Activated naive CD4-positive, alpha-beta T cell treated with Interleukin-2 at 50 U/mL for 16 hours (primary cell): ENCODE data around the gene MEIS2.

Experiments used
- DNase-seq: peaks from one replicate; pipeline ENCODE4 v3.0.0-alpha.2; 2020

The MEIS2 gene

DNA sequence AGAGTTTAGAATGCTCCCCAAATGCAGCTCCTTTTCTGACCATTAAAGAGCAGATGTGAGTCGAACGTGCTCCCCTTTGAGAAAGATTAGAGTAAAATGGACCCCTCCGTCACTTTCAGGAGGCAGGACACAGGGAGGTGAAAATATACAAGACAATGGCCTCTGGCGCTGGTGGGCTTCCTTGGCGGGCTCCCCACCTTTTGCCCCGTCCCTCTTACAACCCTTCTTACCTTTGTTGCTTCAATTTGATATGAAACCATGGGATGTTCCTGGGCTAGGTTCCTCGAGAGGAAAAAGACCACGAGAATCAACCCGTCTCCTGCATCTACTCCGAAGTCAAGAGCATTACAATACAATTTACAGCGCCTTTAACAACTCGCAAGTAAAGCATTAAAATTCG lies 214.2 kb downstream of the MEIS2 start:
- DNase-seq, result no peak

DNA sequence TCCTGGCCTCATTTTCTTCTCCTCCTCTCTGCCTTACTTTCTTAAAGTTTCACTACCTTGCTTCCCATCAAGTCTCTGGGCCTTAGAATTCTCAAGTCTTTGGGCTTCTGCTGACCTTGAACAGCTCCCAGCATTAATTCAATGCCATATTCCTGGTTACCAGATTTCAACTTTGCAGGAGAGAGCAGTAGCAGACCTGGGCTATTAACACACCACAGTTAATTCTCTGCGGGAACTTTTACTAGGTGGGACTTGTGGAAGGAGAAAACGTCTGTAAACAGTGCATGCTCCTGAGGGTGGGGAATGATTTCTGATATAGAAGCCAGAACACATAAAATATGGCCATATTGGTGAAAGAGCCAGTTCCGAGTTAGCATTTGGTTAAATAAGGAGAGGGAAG lies 214.6 kb downstream of the MEIS2 start:
- DNase-seq, result no peak

DNA sequence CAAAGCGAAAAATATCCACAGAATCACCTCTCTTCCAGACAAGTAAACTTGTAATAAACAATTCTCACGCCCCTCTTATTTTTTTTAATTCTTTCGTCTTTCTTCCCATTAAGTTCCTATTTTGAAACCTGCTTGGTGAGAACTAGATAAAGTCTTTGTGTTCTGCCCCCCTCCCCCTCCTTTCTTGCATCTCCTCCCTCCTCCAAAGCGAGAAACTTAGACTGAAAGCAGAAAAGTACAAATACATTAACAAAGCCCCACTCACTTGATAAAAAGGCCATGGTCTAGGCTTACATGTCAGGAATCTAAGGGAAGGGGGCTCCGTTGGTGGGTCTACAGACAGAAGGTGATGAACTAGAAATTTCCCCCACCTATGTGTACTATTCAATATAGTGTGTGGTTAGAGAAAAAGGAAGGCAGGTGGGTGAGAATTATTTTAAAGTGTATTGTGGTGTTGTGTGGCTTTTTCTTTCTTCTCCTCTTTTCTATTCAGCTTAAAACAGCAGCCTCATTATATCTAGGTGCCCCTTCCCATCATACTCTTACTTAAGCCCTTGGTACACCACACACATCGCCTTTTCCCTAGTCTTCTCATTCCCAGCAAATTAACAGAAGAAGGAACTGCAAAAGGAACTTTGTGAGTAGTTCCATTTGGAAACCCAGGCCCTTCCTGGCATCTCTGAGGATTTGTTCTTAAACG lies 215.3 kb downstream of the MEIS2 start:
- no peak for DNase-seq

- no peak for DNase-seq
Observed at GRCh38 chr15:36884518-36884875, 215.9 kb downstream of the MEIS2 start.

GRCh38 chr15:36883713-36884517 lies 216.4 kb downstream of the MEIS2 start:
- peak; percentile 47 for DNase-seq

DNA sequence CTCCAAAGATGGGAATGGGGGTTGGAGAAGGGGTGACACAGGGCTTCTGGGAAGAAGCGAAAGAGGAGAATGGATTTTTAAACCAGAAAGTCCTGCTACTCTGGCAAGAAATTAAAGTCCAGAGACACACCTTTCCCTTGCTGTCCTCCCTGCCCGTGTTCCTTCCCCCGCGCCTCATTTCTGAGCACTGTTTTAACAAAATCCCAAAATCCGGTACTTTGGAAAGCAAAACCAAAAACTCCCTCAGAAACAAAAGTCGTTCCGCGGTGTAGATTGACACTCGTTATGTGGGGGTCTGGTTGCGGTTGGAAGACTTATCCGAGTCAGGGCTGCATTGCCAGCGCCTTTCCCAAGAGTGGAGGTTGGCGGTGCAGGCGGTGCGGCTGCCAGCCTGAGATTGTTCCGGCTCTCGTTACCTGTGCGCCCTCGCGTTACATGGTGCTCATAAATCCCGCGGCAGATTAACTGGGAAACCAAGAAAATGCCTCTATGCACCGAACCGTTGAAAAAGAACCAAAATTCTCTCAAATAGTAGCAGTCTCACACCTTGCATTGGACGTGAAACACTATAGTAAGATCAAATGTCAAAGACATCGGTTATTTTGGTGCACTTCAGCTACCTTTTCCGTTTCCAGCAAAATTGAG lies 217.7 kb downstream of the MEIS2 start:
- no peak for DNase-seq

- no peak for DNase-seq
Observed at GRCh38 chr15:36882056-36882455, 218.3 kb downstream of the MEIS2 start.

DNA sequence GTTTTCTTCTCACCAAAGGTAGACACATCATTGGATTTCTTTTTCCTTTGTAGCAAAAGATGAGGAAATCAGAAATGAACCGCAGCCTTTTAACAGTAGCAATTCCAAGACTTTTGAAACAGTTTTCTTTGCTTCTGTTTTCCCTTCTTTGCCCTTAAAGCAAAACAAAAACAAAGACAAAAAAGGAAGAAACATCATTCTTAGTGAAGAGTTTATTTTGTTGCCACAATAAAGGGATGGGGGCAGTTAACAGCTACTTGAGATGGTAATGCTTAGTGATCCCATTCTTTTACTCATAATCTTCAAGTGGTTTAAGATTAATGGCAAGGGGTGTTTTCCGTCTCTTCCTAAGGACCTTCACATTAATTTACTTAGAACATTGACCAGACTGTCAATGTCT lies 218.8 kb downstream of the MEIS2 start:
- DNase-seq, result no peak

GRCh38 chr15:36880913-36881460 lies 219.4 kb downstream of the MEIS2 start:
- no peak for DNase-seq

DNA sequence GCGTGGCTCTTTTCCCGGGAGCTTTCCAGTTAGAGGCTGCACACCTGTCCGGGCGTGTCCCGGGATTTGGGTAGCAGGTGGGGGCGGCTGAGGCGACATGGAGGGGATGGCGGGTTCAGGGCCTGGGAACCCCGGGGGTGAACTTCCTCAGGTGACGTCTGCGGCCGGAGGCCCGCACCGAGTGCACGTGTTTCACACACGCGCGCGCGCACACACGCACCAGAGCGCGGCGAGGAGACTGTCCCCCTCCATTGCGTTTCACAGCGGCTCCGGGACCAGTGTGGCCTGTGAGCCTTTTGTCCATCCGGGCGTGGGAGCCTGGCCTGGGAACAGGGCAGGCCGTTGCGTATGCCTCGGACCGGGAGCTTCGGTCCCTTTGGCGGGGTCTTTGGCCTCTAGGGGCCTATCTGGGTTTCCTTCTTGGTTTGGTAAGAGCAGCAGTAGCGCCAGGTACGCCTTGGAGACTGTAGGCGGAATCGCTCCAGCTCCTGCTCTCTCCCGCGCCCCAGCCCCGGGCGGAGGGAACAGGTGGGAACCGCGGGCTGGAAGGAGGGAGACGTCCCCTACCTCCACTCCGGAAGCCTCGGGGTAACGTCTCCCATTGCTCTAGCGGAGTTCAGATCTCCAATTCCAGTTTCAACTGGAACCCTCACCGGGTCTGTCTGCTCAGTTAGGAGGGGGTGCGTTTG lies 220.0 kb downstream of the MEIS2 start:
- DNase-seq, result no peak

DNA sequence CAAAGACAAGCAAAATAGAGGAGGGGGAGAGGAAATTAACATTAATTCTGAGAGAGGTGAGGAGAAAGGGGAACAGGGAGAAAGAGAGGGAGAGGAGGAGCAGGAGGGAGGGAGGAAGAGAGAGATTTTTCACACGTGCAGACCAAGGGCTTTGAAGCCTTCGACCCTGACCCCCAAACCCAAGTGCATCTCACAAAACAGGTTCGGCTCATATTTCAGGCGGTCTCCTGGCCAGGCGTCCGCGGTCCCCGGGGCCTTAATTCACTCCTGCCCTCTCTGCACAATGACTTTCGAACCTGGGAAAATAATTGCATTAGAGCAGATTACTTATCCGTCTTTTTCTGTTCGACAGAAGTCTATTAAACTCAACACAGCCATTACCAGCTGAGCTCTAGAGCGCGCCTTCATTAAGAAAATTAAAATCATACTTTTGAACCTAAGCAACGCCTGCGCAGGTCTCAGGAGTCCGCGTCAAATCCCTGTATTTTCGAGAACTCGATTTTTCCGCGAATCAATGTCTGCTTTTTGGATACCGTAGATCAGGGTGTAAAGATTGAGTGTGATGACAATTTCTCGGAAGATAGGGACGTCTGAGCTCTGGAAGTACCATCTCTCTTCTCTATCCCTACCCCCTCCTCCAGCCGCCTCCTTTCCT lies 220.7 kb downstream of the MEIS2 start:
- DNase-seq, result no peak

GRCh38 chr15:36878684-36879262 lies 221.6 kb downstream of the MEIS2 start:
- no peak for DNase-seq

- no peak for DNase-seq
Observed at GRCh38 chr15:36877796-36878683, 222.3 kb downstream of the MEIS2 start.

- no peak for DNase-seq
Observed at GRCh38 chr15:36877294-36877693, 223.1 kb downstream of the MEIS2 start.

DNA sequence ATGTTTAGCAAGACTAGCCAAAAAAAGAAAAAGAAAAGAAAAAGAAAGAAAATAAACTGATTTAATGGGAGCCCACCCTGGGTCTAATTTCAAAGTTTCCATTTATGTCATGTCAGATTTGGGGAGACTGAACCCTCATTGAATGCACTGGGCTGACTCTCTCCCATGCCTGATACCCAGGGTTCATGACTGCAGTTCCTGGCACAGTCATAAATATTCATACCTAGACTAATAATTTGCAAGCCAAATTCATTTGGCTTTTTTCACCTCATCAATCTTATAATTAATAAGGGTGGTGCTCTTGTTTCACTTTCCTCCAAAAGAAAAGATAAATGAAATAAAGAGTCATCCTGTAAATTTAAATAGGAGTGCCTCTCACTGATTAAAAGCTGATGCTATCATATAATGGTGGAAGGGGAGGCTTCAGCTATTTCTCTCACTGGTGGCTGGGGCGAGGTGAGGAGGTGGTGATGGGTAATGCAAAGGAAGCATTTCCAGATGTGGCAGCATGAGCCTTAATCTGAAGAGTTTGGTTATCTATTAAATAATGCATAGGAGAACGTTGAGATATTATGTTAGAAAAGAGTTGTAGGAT lies 224.5 kb downstream of the MEIS2 start:
- DNase-seq, result no peak

- no peak for DNase-seq
Observed at GRCh38 chr15:36874930-36875329, 225.4 kb downstream of the MEIS2 start.

DNA sequence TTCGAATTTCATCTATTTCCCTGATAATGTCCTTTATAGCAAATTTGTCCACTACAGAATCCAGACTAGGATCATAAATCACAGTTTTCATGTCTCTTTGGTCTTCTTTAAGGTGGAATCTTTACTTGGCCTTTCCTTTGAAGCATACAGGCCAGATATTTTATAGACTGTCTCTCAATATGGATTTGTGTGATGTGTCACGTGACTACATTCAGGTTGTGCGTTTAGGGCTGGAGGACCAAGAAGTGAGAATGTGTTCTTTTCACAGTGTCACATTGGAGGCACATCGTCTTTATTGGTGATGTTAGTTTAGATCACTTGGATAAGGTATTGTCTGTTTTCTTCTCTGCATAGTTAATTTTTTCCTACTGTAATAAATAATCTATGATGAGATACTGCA lies 232.9 kb downstream of the MEIS2 start:
- DNase-seq, result no peak

DNA sequence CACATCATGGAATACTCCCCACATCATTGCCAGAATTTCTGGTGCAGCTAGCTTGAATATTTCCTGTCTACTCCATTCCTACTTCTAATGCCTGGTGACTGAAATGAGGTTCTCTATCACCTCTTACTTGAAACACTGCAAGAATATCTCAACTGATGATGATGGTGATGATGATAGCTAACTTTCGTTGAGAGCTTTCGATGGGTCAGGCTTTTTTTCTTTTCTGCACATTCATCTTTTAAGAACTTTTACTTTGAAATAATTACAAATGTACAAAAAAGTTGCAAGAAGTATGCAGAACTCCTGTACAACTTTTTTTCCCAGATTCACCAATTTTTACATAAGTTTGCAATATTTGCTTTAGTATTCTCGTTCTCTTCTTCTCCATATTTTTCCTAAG lies 233.5 kb downstream of the MEIS2 start:
- no peak for DNase-seq

DNA sequence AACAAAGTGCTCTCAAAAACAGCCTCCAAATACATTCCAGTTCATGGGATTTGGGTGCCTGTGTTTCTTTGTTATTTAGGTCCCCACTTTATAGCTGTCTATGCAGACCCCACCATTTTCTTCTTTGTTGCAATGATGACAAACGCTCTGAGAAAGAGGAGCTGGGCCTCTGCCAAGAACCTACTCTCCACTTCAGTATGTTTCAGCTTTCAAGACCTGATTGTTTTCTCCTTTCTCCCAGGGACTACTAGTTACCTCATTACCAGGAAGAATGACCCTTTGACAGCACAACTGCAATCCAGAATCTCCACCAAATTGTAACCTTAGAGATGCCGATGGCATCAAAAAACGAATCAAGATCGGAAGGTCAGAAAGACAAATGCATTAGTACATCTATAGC lies 236.8 kb downstream of the MEIS2 start:
- no peak for DNase-seq

DNA sequence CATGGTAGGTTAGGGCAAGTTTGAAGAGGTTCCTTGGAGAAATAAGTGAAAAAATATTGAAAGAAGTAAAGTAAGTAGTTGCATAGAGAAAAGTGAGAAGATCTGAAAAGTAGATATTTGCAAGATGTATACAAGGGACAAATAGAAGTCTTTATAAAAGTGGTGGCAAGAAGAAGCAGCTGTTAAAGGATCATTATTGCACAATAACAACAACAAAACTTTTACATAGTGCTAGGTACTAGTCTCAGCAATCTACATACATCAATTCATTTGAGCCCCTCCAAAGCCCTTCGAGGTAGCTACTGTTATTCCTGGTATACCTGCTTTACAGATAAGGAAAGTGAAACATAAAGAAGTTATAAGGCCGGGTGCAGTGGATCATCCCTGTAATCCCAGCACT lies 239.6 kb downstream of the MEIS2 start:
- no peak for DNase-seq

GRCh38 chr15:36858423-36858822 lies 241.9 kb downstream of the MEIS2 start:
- no peak for DNase-seq
